Right lobe of liver (tissue), 4 donors: ENCODE data around the gene VPREB3.

Experiments used
- POLR2A ChIP-seq: fragments of 450-650 bp; IDR thresholded peaks from one replicate; pipeline ENCODE4 v1.6.1; 2017; ENCODE audit warnings: antibody characterized with exemption, mild to moderate bottlenecking
- TF ChIP-seq, protein P1 (sequence below), 4 donors: fragments of 200-600 bp in 3 of 4; fragments of 450-650 bp in 1 of 4; IDR thresholded peaks; one replicate each; pipeline versions ENCODE4 v1.5.1 to v1.8.0; 2016 to 2022; ENCODE audit warnings: antibody characterized with exemption in 4 of 4, mild to moderate bottlenecking in 2 of 4
- donor health status: DM: no; HTN: no; CAD: no.
- donor health status: DM: no; HTN: no; CAD: no.
- donor health status: DM: no; HTN: yes; CAD: no.

DNA sequence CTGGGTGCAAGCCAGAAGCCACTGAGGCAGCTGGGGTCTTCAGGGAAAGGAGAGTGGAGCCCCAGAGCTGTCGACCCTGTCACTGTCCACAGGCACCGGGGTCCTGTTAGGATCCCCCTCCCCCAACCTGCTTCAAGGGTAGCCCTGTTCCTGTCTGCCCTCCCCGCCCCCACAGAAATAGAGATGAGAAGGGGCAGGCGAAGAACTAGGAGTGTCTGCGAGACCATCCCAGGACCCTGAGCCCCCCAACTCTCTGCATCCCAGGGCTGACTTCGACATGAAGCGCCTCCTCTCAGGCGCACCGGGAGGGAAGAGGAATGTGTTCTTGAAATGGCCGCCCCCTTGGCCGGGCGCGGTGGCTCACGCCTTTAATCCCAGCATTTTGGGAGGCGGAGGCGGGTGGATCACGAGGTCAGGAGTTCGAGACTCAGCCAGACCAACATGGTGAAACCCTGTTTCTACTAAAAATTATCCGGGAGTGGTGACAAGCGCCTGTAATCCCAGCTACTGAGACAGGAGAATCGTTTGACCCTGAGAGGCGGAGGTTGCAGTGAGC lies 2.7 kb downstream of the VPREB3 start:
- TF ChIP-seq, protein P1, sequence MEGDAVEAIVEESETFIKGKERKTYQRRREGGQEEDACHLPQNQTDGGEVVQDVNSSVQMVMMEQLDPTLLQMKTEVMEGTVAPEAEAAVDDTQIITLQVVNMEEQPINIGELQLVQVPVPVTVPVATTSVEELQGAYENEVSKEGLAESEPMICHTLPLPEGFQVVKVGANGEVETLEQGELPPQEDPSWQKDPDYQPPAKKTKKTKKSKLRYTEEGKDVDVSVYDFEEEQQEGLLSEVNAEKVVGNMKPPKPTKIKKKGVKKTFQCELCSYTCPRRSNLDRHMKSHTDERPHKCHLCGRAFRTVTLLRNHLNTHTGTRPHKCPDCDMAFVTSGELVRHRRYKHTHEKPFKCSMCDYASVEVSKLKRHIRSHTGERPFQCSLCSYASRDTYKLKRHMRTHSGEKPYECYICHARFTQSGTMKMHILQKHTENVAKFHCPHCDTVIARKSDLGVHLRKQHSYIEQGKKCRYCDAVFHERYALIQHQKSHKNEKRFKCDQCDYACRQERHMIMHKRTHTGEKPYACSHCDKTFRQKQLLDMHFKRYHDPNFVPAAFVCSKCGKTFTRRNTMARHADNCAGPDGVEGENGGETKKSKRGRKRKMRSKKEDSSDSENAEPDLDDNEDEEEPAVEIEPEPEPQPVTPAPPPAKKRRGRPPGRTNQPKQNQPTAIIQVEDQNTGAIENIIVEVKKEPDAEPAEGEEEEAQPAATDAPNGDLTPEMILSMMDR (IDR thresholded peaks at IDR 0.05) = no peak
- no peak for TF ChIP-seq POLR2A
